HFFc6 (cell line): ENCODE data around the gene PRUNE1. TPM values are rescaled to one million over a fixed set of nuclear protein-coding genes. Genes with fewer than 3 reads are reported as not detected.

ENCODE experiments used
- DNase-seq: peaks from one replicate; pipeline ENCODE4 v3.0.0-alpha.2; 2018
- H3K27ac Mint-ChIP-seq: 2 replicates; pipeline ENCODE4 v1.8.0; 2020; ENCODE audit warnings: mild to moderate bottlenecking, mixed read lengths
- H3K27me3 Mint-ChIP-seq: 2 replicates; pipeline ENCODE4 v1.8.0; 2021; ENCODE audit warnings: mild to moderate bottlenecking, moderate library complexity, mixed read lengths; ENCODE audit not compliant: insufficient read depth
- H3K36me3 Mint-ChIP-seq: 2 replicates; pipeline ENCODE4 v1.8.0; 2021; ENCODE audit warnings: low read depth, mixed read lengths
- H3K4me1 Mint-ChIP-seq: 2 replicates; pipeline ENCODE4 v1.8.0; 2020; ENCODE audit warnings: low read depth, mixed read lengths
- H3K4me3 Mint-ChIP-seq: 2 replicates; pipeline ENCODE4 v1.8.0; 2020; ENCODE audit warnings: mild to moderate bottlenecking, moderate library complexity, mixed read lengths
- H3K9me3 Mint-ChIP-seq: 2 replicates; pipeline ENCODE4 v1.8.0; 2020; ENCODE audit warnings: mild to moderate bottlenecking, mixed read lengths
- total RNA-seq, 6 experiments: library from RNA; stranded (reverse); fragmentation: NEBNext Ultra II Directional; extraction: Animal tissue kit (Norgen Biotek cat#: 25700); gene quantifications; 2 replicates in 1 of 6; 3 replicates in 5 of 6; pipeline ENCODE4 v1.2.3, GENCODE V29; 2021
- TF ChIP-seq, protein P1 (sequence below): fragments of 200-600 bp; sonication (generic); IDR thresholded peaks from 2 replicates; pipeline ENCODE4 v1.5.0; 2021; ENCODE audit warnings: antibody characterized with exemption, mild to moderate bottlenecking

PRUNE1 gene
- total RNA-seq, 6 experiments from 2014 or later, result 6.6 to 10.0 (median 7.7) TPM

DNA sequence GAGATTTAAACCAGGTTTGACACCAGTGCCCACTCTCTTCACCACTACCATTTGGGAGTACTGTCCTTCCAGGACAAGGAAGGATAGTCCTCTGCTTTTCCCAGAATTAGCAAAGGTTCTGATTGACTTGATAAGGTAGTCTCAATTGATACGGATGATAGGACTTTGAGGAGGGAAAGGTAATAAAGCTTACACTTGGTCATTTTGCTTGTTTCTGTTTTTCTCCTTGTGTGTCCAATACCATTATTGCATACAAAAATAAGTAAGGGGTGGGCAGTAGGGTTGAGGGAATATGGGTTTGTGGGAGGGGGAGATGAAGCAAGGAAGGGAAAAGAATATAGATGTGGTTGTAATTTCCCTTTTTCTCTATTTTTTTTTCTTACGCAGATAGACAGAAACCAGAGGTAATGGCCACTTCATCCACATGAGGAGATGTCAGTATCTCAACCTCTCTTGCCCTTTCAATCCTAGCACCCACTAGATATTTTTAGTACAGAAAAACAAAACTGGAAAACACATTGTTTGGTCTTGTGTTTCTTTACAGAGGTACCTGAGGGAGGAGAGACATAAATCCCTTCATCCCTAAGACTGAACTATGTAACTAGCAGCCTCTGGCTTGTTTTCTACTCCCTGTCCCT is 41.9 kb downstream of the PRUNE1 start:
- peaks cover 36% of the 10 kb centered on the region for H3K4me1 Mint-ChIP-seq
- H3K9me3 Mint-ChIP-seq, result no peaks in the 10 kb centered on the region
- TF ChIP-seq, protein P1, sequence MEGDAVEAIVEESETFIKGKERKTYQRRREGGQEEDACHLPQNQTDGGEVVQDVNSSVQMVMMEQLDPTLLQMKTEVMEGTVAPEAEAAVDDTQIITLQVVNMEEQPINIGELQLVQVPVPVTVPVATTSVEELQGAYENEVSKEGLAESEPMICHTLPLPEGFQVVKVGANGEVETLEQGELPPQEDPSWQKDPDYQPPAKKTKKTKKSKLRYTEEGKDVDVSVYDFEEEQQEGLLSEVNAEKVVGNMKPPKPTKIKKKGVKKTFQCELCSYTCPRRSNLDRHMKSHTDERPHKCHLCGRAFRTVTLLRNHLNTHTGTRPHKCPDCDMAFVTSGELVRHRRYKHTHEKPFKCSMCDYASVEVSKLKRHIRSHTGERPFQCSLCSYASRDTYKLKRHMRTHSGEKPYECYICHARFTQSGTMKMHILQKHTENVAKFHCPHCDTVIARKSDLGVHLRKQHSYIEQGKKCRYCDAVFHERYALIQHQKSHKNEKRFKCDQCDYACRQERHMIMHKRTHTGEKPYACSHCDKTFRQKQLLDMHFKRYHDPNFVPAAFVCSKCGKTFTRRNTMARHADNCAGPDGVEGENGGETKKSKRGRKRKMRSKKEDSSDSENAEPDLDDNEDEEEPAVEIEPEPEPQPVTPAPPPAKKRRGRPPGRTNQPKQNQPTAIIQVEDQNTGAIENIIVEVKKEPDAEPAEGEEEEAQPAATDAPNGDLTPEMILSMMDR, result no peak
- peaks cover 4% of the 10 kb centered on the region for H3K27me3 Mint-ChIP-seq
- H3K27ac Mint-ChIP-seq, result peak overlapping the region; percentile 96
- no peak overlapping the region for H3K4me3 Mint-ChIP-seq
- no peak for DNase-seq
- peaks cover 18% of the 10 kb centered on the region for H3K36me3 Mint-ChIP-seq

DNA sequence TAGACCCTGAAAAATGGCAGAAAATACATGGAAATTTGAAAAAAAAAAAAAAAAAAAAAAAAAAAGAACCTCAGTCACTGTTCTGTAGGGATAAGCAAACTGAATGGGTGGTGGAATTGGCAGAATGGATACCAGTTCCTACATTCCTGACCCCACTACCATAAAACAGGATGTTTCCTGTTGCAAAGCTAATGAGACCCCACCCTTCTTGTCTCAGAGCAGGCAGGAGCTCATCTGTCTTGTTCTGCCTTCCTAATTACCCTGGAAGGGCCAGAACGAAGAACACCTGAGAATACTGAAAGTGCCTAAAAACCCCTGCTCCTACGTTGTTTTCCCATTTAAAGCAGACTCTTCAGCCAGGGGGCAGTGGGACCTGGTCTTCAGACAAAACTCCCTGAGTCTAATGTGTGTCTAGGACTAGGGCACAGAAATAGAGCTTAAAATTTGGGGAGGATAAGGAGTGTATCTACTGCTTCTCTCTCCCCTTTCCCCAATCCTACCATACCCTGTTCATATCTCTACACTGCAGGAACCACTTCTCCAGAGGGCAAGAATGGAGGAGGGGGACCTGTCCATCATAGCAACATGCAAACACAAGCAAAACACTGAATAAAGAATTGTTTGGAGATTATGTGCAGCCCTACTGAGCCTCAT is 43.2 kb downstream of the PRUNE1 start:
- Mint-ChIP-seq H3K27me3 (peaks cover 6% of the 10 kb centered on the region), H3K4me1 (peaks cover 48% of the 10 kb centered on the region), H3K27ac (peak overlapping the region; percentile 96), H3K4me3 (no peak overlapping the region), H3K36me3 (peaks cover 29% of the 10 kb centered on the region), H3K9me3 (no peaks in the 10 kb centered on the region)
- TF ChIP-seq, protein P1, result no peak
- DNase-seq, result no peak

DNA sequence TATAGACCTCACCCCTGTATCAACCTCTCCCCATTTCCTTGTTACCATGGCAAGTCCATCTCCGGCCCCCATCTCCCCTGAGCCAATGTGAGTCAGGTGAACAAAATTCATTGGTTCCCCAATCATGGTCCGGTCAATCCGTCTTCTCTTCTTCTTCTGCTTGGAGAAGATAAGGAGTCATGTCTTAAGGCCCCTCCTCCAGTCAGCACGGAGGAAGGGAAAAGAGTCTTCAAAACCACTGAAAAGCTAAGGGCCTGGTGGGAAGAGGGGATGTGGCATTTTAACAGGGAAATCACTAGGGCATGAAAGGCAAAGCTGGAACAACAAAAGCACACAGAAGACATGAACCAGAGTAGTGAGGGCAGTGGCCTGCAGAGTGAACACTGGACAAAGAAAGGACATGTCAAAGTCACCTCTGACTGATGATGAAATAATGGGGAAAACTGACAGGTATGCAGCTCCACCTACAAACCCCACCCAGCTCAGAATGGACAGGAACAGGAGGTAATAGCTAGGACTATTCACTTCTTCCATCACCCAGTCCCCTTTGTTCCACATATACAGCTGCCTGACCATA is 46.8 kb downstream of the PRUNE1 start:
- H3K27ac Mint-ChIP-seq, result peak overlapping the region; percentile 99; the same call in 1 of the 2 replicates

DNA sequence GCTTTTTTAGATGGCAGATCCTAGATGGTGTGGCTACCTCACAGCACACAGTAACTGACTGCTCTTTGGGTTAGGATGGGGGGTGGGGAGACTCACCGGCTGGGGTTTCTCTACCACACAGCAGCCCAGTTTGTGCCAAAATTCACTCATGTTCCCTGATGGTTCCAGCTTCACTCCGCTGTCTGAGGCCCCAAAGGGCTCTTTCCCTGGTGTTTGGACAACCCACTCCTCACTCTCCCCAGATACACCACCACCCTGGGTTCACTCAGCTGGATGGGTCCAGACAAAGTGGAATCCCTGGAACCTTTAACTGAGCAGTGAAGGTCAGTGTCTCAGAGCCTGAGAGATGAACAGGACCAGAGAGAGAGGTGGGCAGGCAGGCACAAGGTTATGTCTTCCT is 47.3 kb downstream of the PRUNE1 start:
- peaks cover 53% of the 10 kb centered on the region for H3K36me3 Mint-ChIP-seq
- H3K4me1 Mint-ChIP-seq, result peaks cover 37% of the 10 kb centered on the region
- H3K9me3 Mint-ChIP-seq, result no peaks in the 10 kb centered on the region
- peak overlapping the region; percentile 58; the same call in 1 of the 2 replicates for H3K4me3 Mint-ChIP-seq
- TF ChIP-seq, protein P1, result no peak
- H3K27ac Mint-ChIP-seq, result peak overlapping the region; percentile 99
- peaks cover 4% of the 10 kb centered on the region for H3K27me3 Mint-ChIP-seq
- DNase-seq, result no peak

More for the DNA sequence above, 46.8 kb downstream of the PRUNE1 start:
- TF ChIP-seq, protein P1, result no peak
- H3K27me3 Mint-ChIP-seq, result peaks cover 4% of the 10 kb centered on the region
- H3K4me3 Mint-ChIP-seq, result no peak overlapping the region
- H3K36me3 Mint-ChIP-seq, result peaks cover 53% of the 10 kb centered on the region
- DNase-seq, result no peak
- peaks cover 37% of the 10 kb centered on the region for H3K4me1 Mint-ChIP-seq
- no peaks in the 10 kb centered on the region for H3K9me3 Mint-ChIP-seq

DNA sequence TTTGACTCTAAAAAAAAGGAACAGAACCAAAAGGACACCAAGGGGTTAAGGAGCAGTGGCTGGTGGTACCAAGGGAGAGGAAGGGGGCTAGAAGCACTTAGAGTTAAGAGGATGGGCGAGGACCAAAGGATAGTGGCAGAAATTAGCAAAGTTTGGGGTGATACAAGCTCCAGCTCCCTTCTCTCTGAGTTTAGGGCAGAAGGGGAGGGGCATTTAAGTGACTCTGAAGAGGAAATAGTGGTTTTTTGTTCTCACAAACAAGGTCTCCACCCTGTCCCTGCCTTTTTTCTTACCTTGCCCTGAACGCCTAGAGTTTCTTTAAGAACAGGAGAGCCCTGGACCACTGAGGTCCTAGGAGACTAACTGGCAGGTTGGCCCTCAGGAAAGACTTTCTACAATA is 47.9 kb downstream of the PRUNE1 start:
- peaks cover 5% of the 10 kb centered on the region for H3K27me3 Mint-ChIP-seq
- H3K9me3 Mint-ChIP-seq, result no peaks in the 10 kb centered on the region
- peak overlapping the region; percentile 99 for H3K27ac Mint-ChIP-seq
- peaks cover 42% of the 10 kb centered on the region for H3K4me1 Mint-ChIP-seq
- H3K36me3 Mint-ChIP-seq, result peaks cover 53% of the 10 kb centered on the region
- TF ChIP-seq, protein P1, result no peak
- peak overlapping the region; percentile 93 for H3K4me3 Mint-ChIP-seq
- DNase-seq, result no peak
